B cell (primary cell): ENCODE data around the gene NRG2.

ENCODE experiments used
- CTCF ChIP-seq: fragments of 200-600 bp; IDR thresholded peaks from one replicate; pipeline ENCODE4 v1.8.0; 2022; ENCODE audit warnings: antibody characterized with exemption, mild to moderate bottlenecking
- EZH2 ChIP-seq: IDR thresholded peaks from 2 replicates; pipeline ENCODE4 v1.6.1; 2012; ENCODE audit warnings: borderline replicate concordance, low read depth, mild to moderate bottlenecking, moderate library complexity, low read length; ENCODE audit not compliant: insufficient read depth, poor library complexity, severe bottlenecking

- TF ChIP-seq CTCF = no peak
- TF ChIP-seq EZH2 = no peak
Observed at GRCh38 chr5:140033037-140033760, 9.9 kb downstream of the NRG2 start.
